Measurements from ENCODE around the gene RCN1. TPM values are rescaled to one million over a fixed set of nuclear protein-coding genes. Genes with fewer than 3 reads are reported as not detected.
A peak's percentile ranks its signal among the peaks of the same experiment; 100 is the strongest.
"Not testable (repeated sequence)": the region's sequence is repeated elsewhere in the genome, so short reads cannot be mapped to it uniquely, and the experiment has no call there.

The RCN1 gene
- total RNA-seq, 1 experiment from 2014 or later: 214 TPM

DNA sequence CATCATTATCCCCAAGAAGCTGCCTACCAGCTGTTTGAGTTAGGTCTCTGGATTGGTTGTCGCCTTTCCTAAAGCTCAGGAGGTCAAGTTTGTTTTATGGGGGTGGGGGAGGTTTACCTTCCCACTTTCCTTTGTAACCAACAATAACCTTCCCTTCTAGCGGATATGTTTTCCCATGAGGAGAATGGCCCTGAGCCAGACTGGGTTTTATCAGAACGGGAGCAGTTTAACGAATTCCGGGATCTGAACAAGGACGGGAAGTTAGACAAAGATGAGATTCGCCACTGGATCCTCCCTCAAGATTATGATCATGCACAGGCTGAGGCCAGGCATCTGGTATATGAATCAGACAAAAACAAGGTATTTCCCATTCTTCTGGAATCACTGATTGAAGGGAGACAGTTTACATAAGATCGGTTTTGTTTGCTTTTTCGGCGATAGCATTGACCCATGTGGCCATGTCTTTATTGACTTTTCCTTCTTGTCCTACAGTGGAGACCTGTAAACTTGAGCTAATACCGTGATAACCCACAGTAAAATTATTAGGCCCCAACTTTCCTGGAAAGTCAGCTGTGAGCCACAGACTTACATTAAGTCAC, 12.3 kb downstream of the RCN1 start:
- DNase-seq (ENCODE audit: low read depth, low spot score); in situ Hi-C loops (cut with HindIII; ENCODE audit: low pct_unique_long_range_greater_than_20kb, low sequenced_read_pairs): not testable (repeated sequence)

DNA sequence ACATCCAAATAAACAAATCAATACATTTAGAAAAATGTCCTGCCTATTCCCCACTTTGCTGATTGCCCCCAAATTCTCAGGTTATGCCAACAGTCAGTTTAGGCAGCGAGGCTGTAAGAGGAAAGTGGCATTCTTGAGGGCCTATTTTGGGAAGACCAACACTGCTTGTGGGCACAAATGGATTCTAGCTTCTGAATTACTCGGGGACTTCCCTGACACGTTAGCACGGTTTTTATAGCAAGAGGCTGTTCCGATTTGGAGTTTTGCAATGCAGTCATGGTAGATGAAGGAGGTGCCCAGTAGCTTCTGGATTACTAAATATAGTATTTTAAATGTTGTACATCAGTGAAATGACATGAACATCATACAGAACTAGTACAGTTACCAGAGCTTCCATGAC, 13.1 kb downstream of the RCN1 start:
- DNase-seq (ENCODE audit: low read depth, low spot score): no peak
- in situ Hi-C loops (cut with HindIII; ENCODE audit: low pct_unique_long_range_greater_than_20kb, low sequenced_read_pairs): no loop called here

DNA sequence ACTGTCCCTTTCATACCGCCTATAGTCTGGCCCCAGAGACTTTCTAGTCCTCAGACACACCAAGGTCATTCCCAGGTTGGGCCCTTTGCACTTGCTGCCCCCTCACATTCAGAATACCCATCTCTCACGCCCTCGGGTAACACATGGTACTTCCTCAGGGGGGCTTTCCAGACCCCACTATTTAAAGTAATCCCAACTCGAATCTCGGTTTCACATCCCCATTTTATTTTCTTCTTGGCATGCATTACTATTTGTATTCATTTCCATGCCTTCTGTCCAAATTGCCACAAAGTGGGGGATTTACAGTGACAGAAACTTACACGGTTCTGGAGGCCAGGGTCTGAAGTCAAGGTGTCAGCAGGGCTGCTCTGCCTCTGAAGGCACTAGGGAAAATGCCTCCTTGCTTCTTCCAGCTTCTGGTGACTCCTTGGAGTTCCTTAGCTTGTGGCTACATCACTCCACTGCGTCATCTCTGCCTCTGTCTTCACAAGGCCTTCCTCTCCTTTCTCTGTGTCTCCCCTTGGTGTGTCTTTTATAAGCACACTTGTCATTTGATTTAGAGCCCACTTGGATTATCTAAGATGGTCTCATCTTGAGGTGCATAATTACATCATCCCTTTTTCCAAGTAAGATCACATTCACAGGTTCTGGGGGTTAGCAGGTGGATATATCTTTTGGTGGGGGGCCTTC, 15.1 kb downstream of the RCN1 start:
- in situ Hi-C loops (cut with HindIII; ENCODE audit: low pct_unique_long_range_greater_than_20kb, low sequenced_read_pairs): no loop called here

DNA sequence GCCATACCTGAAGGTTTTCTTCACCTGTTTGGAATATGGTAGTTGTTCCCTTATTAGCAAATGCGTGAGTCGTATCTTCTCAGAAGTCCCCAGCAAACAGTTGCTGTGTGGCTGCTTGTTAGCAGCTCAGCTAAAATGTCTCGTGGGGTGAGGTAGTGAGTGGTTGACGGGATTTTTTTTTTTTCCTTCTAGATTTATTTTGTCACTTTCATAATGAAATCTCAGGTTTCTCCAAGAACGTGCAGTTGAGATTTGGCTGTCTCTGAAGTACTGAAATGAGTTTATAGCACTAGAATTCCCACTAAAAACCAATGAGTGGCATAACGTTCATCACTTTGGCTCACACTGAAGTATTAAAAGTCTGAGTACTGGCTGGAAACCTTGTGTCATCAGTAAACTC, 16.8 kb downstream of the RCN1 start:
- DNase-seq (ENCODE audit: low read depth, low spot score): no peak
- in situ Hi-C loops (cut with HindIII; ENCODE audit: low pct_unique_long_range_greater_than_20kb, low sequenced_read_pairs): no loop called here

More for the DNA sequence above, 15.1 kb downstream of the RCN1 start:
- DNase-seq (ENCODE audit: low read depth, low spot score): no peak

DNA sequence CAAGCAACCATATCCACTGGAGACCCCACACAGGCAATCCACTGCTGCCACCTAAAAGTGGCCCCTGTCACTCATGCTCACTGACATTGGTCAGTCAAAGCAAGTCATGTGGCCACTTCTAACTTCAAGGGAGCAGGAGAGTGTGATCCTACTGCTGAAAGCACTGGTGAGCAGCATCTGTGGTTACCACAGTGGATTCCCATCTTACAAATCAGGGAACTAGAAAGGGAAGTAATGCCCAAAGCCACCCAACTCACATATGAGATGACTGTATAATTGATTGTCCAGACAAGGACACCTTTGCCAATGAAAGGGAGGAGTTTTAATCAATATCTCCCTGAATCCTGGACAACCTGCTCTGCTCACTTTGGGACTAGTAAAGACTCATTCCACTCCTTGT, 17.7 kb downstream of the RCN1 start:
- no peak for DNase-seq (ENCODE audit: low read depth, low spot score)
- in situ Hi-C loops (cut with HindIII; ENCODE audit: low pct_unique_long_range_greater_than_20kb, low sequenced_read_pairs): no loop called here

DNA sequence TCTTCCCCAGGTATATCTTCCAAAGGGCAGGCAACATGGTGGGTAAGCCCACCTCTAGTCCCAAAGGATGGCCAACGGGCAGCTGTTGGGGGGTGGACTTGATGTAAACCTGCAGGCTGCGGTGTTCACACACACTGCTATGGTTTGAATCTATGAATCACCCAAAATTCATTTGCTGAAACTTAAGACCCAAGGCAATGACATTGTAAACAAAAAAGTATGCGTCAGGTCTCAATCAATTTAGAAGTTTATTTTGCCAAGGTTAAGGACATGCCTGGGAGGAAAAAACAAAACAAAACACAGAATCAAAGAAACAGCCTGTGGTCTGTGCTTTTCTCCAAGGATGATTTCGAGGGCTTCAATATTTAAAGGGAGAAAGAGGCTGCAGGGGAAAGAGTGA, 18.3 kb downstream of the RCN1 start:
- no peak for DNase-seq (ENCODE audit: low read depth, low spot score)
- in situ Hi-C loops (cut with HindIII; ENCODE audit: low pct_unique_long_range_greater_than_20kb, low sequenced_read_pairs): no loop called here

DNA sequence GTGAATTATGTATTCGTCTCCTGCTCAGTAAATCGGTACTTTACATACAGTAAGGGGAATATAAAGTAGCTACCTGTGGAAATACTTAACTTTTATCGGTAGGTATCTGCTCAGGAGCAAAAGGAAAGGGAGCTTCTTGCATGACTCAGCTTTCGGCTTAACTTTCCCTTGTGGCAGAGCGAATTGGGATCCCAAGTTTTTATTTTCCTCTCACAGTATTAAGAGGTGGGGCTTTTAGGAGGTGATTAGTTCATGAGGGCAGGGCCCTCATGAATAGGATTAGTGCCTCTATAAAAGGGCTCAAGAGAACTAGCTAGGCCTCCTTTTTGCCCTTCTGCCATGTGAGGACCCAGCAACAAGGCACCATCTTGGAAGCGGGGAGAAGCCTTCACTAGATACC, 18.7 kb downstream of the RCN1 start:
- in situ Hi-C loops (cut with HindIII; ENCODE audit: low pct_unique_long_range_greater_than_20kb, low sequenced_read_pairs): no loop called here

DNA sequence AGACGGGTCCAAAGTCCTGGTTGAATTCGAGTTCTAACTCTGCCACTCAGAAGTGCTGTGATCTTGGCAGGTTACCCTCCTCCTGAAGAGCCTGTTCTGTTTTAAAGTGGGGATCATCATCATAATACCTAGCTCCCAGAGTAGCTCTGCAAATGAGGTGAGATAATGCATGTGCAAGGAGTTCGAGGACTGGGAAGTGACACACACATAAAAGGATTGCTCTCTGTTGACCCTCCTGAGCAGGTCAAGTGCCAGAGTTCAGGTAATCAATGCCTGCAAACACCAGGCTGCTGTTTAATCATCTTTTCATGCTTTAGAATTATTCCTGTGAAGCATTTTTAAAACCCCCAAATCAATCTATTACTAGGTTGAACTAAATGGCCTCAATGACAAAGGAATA, 19.9 kb downstream of the RCN1 start:
- in situ Hi-C loops (cut with HindIII; ENCODE audit: low pct_unique_long_range_greater_than_20kb, low sequenced_read_pairs): no loop called here
- DNase-seq (ENCODE audit: low read depth, low spot score): no peak

More for the DNA sequence above, 18.7 kb downstream of the RCN1 start:
- DNase-seq (ENCODE audit: low read depth, low spot score): no peak

DNA sequence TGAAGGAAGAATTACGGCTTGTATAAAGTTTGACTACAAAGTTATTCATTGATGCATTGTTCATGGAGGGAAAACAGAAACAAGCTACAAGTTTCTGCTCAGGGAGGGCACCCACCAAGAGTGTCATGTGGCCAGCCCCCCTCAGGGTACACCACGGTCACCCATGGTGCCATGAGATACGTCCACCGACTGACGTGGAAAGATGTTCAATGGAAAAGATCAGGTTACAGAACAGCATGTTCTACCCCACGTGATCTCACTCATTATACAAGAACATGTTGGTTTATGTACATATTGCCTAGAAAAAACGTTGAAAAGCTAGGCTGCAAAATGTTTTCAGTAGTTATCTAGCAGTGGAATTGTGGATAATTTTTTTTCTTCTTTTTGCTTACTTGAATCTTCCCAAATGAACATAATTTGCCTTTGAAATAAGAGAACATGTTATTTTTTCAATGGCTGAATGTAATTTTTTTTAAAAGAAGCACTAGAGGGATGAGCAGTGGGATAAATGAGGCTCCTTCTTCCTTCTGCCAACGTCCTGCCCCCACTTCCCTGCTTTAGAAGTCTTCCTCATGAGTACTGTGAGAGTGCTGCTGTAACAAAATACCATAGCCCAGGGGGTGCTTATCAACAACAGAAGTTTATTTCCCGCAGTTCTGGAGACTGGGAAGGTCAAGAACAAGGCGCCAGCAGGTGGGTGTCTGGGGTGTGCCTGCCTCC, 22.5 kb downstream of the RCN1 start:
- no peak for DNase-seq (ENCODE audit: low read depth, low spot score)
- in situ Hi-C loops (cut with HindIII; ENCODE audit: low pct_unique_long_range_greater_than_20kb, low sequenced_read_pairs): no loop called here

DNA sequence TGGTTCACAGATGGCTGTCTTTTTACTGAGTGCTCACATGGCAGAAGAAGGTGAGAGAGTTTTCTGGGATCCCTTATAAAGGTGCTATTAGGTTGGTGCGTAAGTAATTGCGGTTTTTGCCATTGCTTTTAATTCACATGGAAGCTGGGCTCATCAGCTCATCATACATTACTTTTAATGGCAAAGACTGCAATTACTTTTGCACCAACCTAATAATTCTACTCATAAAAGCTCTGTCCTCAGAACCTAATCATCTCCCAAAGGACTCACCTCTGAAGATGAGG, 23.0 kb downstream of the RCN1 start:
- no peak for DNase-seq (ENCODE audit: low read depth, low spot score)
- in situ Hi-C loops (cut with HindIII; ENCODE audit: low pct_unique_long_range_greater_than_20kb, low sequenced_read_pairs): no loop called here

DNA sequence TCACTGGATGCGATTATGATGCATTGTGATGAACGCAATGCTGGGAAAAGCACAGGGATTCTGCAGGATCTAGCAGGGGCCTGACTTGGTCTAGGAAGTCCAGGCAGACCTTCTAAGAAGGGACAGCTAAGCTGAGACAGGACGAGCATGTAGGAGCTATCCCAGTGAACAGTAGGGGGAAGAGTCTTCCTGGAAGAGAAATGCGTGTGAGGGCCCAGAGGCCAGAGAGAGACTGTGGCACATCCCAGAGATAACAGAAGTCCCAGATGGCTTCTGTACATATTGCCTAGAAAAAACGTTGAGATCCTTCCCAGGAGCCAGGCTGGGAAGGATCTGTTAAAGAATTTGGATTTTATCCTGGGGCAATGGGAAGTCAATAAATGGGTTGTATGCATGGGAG, 24.6 kb downstream of the RCN1 start:
- DNase-seq (ENCODE audit: low read depth, low spot score): peak; percentile 24
- in situ Hi-C loops (cut with HindIII; ENCODE audit: low pct_unique_long_range_greater_than_20kb, low sequenced_read_pairs): no loop called here

DNA sequence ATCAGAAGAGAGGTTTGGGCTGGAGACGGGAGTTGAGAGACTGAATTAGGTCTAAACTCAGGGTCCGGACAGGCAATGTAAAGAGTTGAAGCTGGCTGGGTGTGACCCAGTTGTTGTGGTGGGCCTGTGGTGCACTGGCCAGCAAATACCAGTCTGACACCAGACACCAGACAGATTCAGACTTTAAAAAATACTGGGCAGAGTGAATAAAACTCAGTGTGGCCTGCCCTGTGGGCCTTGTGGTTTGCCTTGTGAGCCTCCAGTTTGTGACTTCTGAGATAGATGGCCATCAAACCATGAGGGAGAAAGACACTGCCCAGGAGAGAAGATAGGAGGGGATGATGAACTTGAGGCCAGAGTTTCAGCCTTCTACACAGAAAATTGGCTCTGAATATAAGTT, 25.8 kb downstream of the RCN1 start:
- no peak for DNase-seq (ENCODE audit: low read depth, low spot score)
- in situ Hi-C loops (cut with HindIII; ENCODE audit: low pct_unique_long_range_greater_than_20kb, low sequenced_read_pairs): no loop called here

DNA sequence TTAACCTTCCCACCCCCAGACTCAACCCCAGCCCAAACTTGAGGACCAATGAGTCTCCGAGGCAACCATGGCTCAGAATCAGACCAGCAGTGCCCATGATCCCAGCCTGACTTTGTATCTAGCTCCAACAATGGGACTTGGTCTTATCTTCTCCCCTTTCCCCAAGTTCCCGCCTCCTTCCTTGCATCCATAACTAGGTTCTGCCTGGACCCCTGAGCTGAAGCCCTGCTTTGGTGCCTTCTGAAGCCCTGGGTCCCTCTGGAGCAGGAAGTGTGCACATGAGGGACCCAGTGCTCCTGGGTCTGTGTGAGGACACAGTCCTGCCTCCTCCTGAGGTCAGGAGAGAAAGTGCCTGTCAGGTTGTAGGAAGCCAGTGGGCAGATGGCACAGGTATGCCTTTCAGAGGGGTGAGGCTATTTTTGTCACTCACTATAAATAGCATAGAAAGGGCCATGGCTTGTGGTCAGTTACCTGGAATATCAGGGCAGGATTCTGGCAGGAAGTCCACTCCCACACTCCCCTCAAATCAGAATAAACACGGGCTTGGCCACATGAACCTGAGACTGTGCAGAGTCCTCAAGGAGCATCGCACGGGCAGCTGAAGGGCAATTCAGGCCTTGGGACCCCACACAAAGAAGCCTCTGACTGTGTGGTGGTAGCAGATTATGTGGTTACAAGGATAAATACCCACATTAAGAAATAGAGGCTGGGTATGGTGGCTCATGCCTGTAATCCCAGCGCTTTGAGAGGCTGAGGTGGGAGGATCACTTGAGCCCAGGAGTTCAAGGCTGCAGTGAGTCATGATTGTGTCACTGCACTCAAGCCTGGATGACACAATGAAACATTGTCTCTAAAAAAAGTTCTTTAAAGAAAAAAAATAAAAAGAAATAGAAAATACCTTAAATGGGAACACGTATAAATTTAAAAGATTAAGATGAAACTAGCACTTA, 27.4 kb downstream of the RCN1 start:
- in situ Hi-C loops (cut with HindIII; ENCODE audit: low pct_unique_long_range_greater_than_20kb, low sequenced_read_pairs): no loop called here
- peak; percentile 39 for DNase-seq (ENCODE audit: low read depth, low spot score)

DNA sequence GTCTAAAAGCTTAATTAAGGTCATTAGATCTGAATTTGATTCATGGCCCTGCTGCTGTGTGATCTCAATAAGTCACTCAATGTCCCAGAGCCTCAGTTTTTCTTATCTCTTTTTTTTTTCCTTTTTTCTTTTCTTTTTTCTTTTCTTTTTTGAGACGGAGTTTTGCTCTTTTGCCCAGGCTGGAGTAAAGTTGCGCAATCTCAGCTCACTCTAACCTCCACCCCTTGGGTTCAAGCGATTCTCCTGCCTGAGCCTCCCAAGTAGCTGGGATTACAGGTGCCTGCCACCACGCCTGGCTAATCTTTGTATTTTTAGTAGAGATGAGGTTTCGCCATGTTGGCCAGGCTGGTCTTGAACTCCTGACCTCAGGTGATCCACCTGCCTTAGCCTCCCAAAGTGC, 28.3 kb downstream of the RCN1 start:
- in situ Hi-C loops (cut with HindIII; ENCODE audit: low pct_unique_long_range_greater_than_20kb, low sequenced_read_pairs); DNase-seq (ENCODE audit: low read depth, low spot score): not testable (repeated sequence)

DNA sequence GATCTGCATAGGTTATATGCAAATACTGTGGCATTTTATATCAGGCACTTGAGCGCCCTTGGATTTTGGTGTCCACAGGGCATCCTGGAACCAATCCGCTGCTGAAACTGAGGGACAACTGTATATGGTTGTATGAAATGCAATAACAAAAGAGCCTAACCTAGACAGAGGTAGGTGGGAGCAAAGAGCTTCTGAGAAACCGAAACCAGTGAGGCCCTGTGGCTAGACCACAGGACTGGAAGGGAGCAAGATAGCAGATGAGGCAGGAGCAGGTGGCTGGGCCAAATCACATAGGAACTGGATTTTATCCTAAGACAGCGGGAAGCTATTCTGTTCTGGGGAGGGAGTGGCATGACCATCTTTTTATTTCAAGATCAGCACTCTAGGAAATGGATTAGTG, 30.1 kb downstream of the RCN1 start:
- DNase-seq (ENCODE audit: low read depth, low spot score): no peak
- in situ Hi-C loops (cut with HindIII; ENCODE audit: low pct_unique_long_range_greater_than_20kb, low sequenced_read_pairs): no loop called here

DNA sequence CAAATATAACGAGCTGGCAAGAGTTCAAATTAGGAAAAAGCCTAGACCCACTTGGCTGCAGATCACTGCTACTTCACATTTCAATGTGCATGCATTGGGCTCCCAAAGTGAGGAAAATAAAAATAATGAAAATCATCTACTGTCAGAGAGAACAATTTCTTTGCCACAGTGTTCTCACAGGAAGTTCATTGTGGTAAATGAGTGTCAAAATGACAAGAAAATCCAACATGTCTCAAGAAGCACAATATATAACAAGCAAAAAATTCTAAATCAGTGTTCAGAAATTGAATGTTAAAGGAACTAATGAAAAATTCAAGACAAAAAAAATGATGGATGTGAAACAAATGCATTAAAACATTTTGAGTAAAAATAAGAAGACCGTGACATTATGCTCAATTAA, 31.3 kb downstream of the RCN1 start:
- in situ Hi-C loops (cut with HindIII; ENCODE audit: low pct_unique_long_range_greater_than_20kb, low sequenced_read_pairs): no loop called here
- no peak for DNase-seq (ENCODE audit: low read depth, low spot score)

DNA sequence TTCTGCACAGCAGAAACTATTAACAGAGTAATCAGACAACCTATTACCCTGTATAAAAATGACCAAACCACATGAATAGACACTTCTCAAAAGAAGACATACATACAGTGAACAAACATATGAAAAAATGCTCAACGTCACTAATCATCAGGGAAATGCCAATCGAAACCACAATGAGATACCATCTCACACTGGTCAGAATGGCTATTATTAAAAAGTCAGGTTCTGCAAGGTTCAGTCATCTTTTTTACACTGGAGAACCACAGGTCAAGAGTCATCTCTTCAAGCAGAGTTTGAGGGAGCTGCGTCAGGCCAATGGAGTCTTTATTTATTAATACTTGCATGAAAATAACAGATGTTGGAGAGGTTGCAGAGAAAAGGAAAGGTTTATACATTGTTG, 40.4 kb downstream of the RCN1 start:
- no peak for DNase-seq (ENCODE audit: low read depth, low spot score)
- in situ Hi-C loops (cut with HindIII; ENCODE audit: low pct_unique_long_range_greater_than_20kb, low sequenced_read_pairs): no loop called here

DNA sequence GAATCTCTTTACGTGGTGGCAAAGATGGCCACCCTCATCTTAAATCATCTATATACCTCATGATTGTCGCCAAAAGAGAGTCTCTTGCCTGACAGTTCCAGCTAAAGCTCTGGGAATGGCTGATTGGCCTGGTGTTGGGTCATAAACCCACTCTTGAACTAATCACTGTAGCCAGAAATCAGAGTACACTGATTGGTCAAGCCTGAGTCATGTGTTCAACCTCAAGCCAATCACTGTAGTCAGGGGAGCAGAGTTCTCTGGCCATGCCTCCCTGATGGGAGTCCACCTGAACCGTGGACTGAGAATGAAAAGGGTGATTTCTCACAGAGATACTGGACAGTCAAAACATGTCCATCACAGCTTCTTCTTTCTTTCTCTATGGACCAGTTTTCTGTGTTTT, 45.8 kb downstream of the RCN1 start:
- DNase-seq (ENCODE audit: low read depth, low spot score): no peak
- in situ Hi-C loops (cut with HindIII; ENCODE audit: low pct_unique_long_range_greater_than_20kb, low sequenced_read_pairs): no loop called here

All from SK-MEL-5 (cell line).